GM21619 (cell line): ENCODE data around the gene SLC16A10.
"Not testable (repeated sequence)": the region's sequence is repeated elsewhere in the genome, so short reads cannot be mapped to it uniquely, and the experiment has no call there.

Source experiments
- ATAC-seq: cut with Tn5 transposase; IDR thresholded peaks from one replicate; pipeline ENCODE4 v1.9.1; 2021; ENCODE audit not compliant: unreplicated experiment

Gene SLC16A10

DNA sequence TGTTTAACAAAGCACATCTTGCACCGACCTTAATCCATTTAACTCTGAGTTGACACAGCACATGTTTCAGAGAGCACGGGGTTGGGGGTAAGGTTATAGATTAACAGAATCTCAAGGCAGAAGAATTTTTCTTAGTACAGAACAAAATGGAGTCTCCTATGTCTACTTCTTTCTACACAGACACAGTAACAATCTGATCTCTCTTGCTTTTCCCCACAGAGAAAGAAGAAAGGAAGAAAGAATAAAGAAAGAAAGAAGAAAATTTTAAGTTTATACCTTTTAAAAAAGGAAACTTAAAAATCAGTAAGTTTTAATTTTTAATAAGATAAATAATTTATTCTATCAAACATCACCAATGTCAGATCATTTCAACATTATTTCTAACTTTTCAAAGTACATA, 168.5 kb downstream of the SLC16A10 start:
- ATAC-seq: not testable (repeated sequence)

DNA sequence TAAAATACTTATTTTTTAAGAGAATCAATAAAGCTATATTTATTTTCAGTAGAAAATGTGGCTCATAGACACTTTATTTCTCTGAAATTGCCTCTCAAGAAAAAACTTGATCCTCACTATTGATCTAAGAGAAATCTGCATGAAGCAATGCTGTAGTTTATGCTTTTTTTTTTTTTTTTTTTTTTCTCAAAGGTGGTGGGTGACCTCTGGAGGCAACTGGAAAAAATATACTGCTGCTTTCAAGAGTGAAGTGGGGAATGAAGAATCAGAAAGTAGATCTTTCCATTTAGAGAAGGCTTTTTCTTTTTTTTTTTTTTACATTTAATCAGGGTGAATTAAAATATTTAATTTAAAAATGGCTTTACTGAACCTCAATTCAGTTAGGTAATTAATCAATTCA, 169.3 kb downstream of the SLC16A10 start:
- no peak for ATAC-seq

DNA sequence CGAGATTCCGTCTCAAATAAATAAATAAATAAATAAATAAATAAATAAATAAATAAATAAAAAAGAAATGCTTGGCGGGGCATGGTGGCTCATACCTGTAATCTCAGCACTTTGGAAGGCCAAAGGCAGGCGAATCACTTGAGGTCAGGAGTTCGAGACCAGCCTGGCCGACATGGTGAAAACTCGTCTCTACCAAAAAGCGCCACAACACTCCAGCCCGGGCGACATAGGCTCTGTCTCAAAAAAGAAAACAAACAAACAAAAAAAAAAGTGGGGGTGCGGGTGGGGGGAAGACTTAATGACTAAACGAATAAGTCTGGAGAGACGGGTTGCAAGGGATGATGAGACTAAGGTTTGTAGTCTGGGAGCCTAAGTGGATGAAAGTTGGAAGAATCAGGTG, 170.7 kb downstream of the SLC16A10 start:
- no peak for ATAC-seq

DNA sequence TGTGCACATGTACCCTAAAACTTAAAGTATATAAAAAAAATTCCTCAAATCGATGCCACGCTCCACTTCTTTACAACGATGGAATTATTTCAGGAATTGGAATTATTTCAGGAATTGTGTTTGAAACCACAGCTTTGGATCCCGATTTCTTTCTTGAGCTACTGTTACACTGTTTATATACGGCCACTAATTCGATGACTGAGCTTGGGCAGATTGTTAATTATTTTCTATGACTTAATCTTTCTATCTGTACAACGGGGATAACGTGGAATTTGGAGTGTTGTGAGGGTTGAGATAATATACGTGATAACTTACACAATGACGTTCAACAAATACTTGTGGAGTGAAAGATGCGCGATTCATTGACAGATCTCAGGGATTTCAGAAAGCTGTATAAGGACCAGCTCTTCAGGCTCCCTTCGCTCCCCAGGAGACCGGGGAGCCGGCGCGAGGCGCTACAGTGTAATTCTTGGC, 171.3 kb downstream of the SLC16A10 start:
- no peak for ATAC-seq

DNA sequence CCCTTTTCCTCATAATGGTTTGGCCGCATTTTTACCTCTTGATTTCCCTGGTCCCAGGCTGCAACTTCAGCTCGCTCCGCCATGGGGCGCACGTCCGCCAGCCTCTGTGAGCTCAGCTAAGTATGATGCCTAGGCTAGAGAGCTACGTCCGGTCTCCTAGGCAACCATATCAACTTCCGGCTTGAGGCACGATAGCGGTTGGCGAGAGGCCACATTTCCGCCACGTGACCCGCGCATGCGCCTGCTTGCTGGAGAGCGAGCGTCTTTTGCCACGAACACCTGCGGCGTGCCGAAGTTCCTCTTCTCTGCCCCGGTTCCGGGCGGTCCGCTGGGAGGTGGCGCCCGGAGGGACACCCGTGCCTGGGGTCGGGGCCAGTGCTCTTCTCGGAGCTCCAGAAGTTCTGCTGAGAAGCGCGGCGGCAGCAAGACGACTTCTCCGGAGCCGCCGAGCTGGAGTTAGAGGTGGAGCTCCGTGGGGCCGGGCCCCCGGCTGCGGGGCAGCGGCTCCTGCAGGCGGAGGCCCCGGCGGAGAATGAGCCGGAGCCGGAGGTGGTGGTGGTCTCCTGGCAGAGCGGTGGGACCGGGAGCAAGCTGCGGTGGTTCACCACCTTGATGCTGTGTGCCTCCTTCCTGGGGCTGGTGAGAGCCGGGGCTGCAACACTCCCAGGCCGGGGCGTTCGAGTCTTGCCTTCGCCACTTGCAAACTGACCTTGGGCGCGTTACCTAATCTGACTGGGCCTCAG, 172.0 kb downstream of the SLC16A10 start:
- peak; percentile 98 for ATAC-seq

DNA sequence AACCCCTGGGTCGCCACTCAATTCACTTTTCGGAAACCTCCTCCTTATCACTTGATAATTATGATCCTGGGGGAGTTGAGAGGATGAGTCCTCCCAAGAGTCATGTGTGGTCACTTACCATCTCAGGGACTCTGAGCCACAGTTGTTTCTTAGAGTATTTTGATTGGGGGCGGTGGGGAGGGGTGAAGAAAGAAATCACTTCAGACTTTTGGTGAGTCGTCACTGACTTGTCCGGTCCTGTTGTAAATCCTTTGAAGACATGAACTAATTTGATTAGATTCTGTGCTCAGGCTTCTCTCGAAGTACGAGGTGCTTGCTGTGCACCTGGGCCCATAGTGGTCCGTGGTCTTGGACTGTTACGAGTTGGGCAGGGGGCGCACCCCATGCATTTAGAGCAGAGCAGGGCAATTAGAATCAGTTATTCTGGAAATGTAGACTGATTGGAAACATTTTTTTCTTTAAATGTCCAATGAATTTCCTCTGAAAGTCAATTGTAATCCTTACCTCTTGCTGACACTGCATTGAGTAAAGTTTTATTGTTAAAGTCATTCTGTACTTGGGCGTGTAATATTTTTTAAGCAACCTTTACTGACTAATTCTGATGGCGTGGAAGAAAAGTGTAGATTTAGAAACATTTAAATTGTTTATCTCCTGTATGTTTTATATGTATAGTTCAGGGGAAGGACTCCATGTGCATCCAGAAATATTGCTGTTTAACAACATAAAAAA, 173.4 kb downstream of the SLC16A10 start:
- no peak for ATAC-seq

DNA sequence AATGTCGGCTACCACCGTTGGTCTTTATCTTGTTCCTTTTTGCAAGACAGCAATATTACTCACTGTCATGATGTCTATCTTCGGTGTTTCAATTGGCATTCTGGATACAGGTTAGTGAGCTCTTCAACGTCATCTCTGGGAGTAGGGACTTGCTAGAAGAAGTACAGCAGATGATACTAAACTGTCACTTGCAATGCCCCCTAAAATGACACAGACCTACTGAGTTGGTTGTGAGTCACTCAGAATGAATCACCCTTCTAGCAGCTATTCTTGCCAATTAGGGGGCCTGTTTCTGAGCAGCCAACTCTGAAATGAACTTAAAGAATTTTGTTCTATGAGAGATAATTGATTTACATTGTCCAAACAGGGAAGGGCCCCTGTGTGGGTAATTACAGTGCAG, 176.5 kb downstream of the SLC16A10 start:
- ATAC-seq: no peak

DNA sequence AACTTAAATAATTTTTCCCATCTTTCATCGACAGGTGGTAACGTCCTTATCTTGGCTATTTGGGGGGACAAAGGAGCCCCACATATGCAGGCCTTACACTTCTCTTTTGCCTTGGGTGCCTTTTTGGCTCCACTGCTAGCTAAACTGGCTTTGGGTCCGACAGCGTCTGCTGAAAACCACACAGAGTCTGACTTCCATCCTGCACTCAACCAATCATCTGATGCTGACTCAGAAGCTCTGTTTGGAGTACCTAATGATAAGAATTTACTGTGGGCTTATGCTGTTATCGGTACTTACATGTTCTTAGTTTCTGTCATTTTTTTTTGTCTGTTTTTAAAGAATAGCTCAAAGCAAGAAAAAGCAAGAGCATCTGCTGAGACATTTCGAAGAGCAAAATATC, 178.5 kb downstream of the SLC16A10 start:
- ATAC-seq: no peak

DNA sequence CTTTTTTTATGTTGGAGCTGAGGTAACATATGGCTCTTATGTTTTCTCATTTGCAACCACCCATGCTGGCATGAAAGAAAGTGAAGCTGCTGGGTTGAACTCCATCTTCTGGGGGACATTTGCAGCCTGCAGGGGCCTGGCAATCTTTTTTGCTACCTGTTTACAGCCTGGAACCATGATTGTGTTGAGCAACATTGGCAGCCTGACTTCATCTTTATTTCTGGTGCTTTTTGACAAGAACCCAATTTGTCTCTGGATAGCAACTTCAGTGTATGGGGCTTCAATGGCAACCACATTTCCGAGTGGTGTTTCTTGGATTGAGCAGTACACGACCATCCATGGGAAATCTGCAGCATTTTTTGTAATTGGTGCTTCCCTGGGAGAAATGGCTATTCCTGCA, 179.0 kb downstream of the SLC16A10 start:
- no peak for ATAC-seq

DNA sequence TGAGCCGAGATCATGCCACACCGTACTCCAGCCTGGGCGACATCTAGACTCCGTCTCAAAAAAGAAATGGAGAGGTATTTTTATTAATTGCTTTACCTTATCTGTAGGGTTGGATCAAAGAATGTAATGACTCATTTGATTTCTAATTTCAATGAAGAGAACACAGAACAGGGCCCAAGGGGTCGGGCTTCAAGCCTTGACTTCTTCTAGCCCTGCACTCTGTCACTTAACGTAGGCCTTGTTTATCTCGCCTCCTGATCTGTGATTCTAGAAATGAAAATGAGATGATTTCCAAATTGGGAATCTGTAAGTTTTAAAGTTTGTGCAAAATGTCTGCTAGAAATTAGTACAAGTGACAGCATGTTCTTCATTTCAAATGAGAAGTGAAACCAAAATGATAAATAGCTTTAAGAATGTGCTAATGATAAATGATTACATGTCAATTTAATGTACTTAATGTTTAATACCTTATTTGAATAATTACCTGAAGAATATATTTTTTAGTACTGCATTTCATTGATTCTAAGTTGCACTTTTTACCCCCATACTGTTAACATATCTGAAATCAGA, 180.5 kb downstream of the SLC16A10 start:
- no peak for ATAC-seq

DNA sequence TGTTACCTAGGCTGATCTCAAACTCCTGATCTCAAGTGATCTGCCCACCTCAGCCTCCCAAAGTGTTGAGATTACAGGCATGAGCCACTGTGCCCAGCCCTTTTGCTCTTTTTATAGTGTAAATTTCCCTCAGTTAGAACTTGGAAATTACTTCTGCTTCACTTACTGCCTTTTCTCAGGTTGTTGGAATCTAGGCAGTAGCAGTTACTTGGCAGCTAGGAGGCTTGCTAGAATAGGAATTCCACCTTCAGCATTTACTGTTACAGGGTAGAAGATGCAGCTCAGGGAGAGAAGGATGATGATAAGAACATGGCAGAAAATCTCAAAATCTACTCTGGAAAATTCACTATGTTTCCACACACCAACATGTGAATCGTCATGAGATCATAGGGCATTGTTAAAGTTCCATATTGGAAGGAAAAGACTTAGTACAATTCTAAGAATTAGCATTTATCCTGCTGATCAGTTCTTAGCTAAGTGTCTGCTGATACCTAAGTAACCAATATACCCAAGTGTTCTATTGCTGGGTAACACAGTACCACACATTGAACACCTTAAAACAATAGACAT, 182.2 kb downstream of the SLC16A10 start:
- ATAC-seq: no peak

DNA sequence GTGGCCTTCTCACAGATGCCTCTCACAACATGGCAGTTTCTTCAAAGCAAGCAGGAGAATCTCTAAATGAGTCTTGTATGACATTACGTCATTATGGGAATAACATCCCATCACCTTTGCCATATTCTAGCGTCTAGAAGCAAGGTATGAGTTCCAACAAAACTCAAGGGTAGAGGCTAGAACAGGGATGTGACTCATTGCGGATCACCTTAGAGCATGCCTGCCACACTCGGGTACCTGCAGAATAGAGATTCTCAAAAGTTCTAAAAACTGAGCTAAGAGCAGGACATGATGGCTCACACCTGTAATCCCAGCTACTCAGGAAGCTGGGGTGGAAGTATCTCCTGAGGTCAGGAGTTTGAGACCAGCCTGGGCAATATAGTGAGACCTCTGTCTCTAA, 182.8 kb downstream of the SLC16A10 start:
- ATAC-seq: no peak

DNA sequence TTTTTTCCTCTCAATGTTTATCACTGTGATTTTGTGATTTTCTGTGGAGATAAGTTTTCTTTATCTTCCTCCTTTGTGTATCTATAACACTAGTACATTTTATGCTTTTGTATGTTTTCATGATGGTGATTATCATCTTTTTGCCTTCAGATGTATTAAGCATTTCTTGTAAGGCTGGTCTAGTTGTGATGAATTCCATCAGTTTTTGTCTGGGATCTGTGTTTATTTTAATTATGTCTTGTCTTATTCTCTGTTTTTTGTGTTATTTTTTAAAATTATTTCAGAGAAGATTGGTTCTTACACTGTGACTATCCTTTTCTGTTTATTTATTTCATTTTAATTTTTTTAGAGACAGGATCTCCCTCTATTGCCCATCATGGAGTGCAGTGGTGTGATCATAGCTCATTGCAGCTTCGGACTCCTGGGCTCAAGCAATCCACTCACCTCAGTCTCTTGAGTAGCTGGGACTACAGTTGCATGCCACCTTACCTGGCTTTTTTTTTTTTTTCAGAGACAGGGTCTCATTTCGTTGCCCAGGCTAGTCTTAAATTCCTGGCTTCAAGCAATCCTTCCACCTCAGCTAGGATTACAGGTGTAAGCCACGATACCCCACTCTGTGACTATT, 187.4 kb downstream of the SLC16A10 start:
- ATAC-seq: no peak

DNA sequence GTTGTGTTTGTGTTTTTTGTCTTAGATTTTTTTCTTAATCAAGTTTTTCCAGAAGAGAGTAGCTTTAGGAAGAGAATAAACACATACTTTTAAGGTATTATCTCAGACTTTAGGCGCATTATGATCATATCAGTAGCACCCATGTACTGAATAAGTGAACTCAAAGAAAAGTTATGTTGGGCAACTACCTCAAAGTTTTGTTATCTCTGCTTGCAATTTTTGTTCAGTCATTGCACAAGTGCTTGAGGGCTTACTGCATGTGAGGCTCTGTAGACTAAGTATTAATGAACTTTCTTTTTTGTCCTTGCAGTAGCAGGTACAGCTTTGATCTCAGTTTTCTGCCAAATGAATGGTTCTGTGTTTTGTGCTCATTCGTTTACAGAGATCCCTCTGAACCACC, 189.0 kb downstream of the SLC16A10 start:
- no peak for ATAC-seq

DNA sequence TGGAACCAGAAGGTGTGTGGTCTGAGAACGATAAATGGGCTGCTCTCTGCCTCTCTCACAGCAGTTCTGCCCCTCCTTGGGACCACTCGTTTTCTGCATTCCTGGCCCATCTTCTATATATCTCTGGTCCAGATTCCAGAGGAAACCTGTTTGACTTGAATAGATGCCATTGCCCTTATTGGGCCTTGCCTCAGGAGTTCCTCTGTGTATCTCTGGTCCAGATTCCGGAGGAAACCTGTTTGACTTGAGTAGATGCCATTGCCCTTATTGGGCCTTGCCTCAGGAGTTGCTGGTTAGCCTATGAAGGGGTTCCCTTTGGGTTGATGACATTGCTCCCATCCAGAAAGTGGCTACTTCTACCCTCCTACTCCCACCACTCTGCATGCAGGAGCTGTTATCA, 189.4 kb downstream of the SLC16A10 start:
- ATAC-seq: no peak

DNA sequence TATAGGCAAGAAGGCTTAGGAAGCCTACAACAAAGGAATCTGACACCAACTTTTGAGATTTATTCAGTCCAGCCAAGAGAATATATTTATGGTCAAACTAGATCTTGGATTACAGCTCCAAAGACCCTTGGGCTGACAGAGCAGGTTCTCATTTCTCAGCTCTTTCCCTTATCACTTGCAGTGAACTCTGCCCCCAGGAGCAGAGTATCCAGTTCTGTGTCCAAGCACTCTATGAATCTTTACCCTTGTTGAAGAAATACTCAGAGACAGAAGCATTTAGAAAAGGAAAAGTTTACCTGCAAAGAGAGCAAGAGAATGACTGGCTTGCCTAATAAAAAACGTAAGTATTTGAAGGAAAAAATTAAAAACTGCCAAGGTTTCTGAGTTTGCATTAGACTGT, 190.5 kb downstream of the SLC16A10 start:
- ATAC-seq: no peak

DNA sequence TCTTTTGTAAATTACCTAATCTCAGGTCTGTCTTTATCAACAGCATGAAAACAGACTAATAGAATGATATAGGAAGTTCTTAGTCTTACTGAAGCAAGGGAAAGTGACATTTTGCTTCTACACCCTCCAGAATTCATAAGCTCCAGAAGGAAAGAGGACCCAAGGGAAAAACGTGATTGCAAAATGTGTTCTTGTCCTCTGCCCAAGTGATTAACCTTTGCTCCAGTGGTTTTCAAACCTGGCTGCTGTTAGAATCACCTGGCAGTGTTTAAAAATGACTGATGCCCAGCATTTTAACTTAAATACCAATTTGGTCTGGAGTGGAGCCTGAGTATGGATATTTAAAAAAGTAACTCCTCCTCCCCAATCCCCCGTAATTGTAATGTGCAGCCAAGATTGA, 191.4 kb downstream of the SLC16A10 start:
- no peak for ATAC-seq

DNA sequence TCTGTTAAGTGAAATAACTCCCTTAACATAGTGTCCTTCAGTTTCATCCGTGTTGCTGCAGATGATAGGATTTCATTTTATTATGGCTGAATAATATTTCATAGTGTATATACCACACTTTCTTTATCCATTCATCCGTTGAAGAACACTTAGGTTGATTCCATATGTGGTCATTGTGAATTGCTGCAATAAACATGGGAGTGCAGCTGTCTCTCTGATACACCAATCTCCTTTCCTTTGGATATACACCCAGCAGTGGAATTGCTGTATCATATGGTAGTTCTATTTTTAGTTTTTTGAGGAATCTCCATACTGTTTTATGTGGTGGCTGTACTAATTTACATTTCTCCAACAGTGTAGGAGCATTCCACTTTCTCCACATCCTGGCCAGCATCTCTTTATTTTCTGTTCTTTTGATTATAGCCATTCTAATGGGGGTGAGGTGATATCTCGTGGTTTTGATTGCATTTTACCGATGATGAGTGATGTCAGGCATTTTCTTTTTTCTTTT, 193.2 kb downstream of the SLC16A10 start:
- ATAC-seq: no peak
